T follicular helper cell (primary cell): ENCODE results near the gene PGAM4.
"Not testable (repeated sequence)": the region's sequence is repeated elsewhere in the genome, so short reads cannot be mapped to it uniquely, and the experiment has no call there.

Source experiments
- DNase-seq: peaks from one replicate; pipeline ENCODE4 v3.0.0-alpha.2; 2020; ENCODE audit warnings: low read depth
- total RNA-seq, 2 experiments: gene quantifications; one replicate each; lab custom pipeline; 2026; lab: John Stamatoyannopoulos, UW

PGAM4 gene
- total RNA-seq: 0.12 to 0.65 reads per million in 2 experiments

DNA sequence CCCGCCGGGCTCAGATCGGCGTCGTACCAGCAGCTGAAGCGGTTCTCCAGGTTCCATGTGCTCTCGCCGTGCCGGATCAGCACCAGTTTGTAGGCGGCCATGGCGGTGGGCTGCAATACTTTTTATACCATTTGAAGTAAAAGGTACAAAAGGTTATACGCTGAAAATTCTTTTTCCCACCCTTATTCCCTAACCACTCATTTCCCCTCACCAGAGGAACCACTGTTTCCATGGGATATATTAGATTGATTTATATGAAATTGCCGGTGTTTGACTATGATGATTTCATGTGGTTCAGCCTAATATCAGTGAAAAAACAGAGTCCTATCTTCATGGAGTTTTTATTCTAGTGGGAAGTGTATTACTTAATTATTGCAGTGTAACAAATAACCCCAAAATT, at the start of gene PGAM4:
Gene PGAM4, minus strand, starts transcription at position 101 of the 400 bp plus-strand sequence. Its CDS starts 0 bp downstream, at position 101.
- no peak for DNase-seq

DNA sequence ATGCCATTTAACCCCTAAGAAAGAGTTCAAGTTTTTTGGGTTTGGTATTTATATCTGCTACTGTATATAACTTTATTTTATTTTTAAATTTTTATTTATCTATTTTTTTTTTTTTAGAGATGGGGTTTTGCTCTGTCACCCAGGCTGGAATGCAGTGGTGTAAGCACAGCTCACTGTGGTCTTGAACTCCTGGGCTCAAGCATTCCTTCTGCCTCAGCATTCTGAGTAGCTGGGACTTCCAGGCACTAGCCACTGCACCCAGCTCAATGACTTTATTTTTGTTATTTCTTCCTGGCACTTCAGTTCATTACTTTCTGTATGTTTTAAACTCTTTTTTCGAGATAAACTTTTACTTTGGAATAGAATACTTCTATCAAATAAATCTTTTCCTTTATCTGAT, 42.4 kb upstream of the PGAM4 start:
- no peak for DNase-seq

DNA sequence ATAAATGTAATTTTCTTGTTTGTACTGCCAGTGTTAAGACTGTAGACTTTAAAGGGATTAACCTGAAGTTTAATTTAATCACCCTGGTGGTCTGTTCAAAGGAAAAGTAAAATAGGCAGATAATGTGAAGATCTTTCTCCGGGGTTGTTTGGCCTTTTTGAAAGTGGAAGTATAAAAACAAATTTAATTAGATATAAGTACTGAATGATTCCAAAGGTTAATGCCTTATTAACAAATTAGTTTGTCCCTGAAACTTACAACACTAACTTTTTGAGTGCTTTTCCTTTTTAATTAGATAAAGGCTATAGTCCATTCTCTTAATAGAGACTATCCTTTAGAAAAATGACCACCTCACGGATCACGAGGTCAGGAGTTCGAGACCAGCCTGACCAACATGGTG, 10.4 kb upstream of the PGAM4 start:
- DNase-seq: no peak

DNA sequence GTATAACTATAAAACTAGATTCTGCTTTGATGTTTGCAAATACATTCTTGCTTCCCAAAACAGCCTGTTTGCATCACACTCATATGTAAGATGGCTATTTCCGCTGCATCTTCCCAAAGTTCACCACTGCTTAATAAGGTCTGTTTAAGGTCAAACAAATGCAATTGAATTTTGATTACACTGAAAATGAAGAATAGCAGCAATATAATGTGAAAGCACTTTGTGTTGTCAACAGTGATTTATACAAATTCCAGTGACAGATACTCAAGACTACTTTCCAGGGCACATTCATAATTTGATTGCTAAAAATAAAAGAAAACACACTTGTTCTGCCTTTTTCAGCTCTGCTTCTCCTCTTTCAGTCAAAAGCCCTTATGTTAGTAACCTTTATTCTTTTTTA, 8.1 kb upstream of the PGAM4 start:
- DNase-seq: no peak

DNA sequence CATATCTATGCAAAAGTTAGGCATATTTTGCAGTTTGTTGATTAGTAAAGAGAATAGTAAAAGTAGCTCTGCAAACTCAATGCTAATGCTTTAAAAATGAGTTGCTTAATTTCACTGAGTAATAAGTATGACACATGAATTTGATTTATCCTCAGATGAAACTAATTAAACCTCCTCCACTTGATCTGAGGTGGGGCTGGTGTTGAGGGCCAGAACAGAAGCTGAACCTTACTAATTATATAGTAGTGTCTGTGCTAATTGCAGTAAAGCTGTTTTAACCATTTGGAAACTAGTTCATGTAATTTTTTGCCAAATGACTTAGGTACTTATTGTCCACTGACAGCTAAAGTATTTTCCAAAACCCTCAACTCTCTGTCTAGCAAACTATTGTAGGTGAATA, 7.7 kb upstream of the PGAM4 start:
- DNase-seq: no peak

DNA sequence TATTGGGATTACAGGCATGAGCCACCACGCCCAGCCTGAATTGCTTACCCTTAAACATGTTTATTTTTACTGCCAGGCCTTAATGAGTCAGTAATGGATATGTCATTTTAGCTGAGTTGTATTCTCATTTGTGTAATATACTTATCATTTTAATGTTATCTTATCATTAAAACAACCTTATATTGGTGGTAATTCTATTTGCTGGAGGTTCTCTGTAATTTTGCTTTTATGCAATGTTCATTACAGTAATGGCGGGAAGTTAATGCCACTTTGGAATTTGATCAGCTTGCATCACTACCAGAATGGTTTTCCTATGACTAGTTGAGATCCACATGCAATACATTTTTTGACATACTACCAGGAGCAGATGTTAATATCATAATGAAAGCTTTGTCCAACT, 6.3 kb upstream of the PGAM4 start:
- DNase-seq: no peak

DNA sequence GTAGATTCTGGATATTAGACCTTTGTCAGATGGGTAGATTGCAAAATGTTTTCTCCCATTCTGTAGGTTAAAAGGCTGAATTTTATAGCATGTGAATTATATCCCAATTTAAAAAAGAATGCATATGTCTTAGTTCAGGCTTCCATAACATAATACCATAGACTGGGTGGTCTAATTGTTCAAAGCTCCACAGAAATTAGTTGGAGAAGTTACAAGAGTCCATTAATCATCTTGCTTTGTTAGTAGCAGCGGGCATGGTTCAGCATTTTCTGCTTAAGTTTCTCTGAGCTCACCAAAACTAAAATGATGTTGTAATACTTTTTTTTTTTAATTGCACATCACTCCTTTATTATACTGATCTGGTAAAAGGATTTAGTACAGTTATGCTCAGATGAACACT, 1.8 kb downstream of the PGAM4 start:
- no peak for DNase-seq

DNA sequence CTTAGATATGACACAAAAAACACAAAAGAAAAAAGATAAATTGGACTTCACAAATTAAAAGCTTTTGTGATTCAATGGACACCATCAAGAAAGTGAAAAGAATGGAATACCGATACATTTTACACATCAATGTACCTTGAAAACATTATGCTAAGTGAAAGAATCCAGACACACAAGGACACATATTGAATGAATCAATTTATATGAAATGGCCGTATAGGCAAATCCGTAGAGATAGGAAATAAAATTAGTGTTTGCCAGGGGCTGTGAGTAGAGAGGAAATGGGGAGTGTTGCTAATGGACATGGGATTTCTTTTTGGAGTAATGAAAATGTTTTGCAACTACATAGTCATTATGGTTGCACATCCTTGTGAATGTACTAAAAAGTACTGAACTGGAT, 3.1 kb downstream of the PGAM4 start:
- no peak for DNase-seq

DNA sequence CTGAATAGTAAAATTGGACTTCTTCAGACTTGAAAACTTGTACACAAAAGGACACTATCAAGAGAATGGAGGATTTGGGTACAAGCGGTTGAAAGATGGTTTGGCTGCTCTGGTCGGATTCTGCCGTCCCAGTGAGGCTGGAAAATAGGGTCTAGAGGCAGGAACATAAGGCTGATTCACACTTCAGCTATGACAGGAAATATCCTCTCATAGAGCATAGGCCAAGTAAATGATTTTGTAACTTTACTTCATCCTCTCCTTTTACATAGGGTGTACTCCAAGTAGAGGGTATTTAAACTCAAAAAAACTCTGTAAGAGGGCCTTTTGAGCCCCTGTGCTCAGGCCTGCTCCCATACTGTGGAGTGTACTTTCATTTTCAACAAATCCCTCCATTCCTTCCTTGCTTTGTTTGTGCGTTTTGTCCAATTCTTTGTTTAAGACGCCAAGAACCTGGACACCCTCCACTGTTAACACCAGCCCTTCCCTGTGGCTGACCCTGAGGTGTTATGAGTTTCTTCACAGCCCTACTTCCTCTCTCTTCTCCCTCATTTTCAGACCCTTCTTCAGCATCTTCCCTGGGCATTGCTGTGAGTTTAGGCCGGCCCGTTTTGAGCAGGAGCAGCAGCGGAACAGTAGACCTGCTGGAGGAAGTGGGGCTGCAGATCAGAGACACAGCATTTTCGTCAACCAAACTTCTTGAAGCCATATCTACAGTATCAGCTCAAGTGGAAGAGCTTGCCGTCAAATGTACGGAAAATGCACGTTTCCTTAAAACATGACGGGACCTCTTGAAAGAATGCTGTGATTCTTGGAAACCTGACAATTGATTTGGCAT, 7.2 kb downstream of the PGAM4 start:
- no peak for DNase-seq

DNA sequence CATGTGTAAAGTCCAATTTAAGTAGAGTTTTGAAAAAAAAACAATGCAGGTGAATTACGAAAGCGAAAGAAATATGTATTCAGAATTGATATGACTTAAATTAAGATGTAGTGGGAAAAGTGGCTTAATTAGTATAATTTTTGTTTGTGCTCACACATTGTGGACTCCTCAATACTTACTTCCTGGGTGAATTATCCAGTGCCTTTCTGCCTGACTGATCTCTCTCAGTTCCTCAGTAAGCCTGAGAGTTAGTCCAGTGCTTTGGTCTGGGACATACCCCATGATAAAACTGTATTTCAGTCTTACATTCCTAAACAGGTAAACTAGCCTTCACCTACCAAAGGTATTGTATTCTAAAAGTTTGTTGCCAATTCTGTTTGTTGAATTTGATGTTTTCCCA, 8.4 kb downstream of the PGAM4 start:
- no peak for DNase-seq

DNA sequence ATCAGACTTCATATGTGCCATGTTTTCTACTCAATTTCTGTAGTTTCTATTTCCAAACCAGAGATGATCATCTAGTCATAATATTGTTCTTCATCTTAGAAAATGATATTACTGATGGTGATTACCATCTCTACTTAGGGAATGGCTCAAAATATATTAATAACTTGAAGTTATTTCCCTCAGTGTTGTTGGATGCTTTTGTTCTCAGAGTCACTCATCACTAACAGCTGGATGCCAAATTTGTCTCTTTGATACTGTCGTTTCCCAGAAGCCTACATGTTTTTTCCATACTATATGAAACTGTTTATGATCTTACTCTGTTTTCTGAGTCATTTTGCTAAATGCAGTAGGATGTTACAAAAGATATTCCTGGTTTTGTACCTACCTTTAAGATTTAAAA, 8.9 kb downstream of the PGAM4 start:
- no peak for DNase-seq

DNA sequence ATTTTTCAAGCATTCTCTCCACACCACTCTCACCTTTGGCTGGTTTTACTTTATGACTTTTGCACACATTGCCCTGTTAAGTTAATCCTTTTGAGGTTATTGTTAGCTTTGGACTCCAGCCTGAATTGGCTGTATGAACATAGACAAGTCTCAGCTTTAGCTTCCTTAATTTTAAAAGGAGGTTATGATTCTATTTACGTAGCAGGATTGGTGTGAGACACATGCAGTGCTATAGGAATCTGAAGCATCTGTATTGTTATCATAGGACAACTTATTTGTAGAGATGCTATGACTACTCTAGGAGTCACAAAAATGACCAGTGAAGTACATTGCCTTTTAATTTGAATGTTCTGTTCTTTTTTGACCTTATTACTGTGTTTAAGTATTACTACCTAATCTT, 15.7 kb downstream of the PGAM4 start:
- DNase-seq: no peak

DNA sequence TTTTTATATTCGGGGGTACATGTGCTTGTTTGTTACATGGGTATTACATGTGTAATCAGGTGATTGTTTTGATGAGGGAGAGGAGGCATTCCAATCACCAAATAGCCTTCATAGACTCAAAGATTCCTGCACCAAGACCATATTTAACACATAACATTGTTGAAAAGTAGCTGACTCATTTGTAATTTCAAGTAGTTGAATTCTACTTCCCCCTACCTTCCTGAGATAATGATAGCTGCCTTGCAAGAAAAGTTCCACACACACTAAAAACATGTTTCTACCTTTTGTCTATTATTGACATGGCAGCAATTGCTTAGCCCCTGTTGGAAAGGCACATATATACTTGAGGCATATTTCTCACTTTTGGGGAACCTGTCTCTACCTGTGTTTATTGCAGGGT, 16.1 kb downstream of the PGAM4 start:
- no peak for DNase-seq

DNA sequence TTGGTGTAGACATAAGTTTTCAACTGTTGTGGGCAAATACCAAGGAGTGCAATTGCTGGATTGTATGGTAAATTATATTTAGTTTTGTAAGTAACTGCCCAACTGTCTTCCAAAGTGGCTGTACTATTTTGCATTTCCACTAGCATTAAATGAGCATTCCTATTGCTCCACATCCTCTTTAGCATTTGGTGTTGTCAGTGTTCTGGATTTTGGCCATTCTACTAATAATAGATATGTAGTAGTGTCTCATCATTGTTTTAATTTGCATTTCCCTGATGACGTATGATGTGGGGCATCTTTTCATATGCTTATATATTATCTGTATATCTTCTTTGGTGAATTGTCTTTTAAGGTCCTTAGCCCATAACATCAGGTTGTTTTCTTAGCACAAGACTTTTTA, 17.3 kb downstream of the PGAM4 start:
- DNase-seq: no peak

DNA sequence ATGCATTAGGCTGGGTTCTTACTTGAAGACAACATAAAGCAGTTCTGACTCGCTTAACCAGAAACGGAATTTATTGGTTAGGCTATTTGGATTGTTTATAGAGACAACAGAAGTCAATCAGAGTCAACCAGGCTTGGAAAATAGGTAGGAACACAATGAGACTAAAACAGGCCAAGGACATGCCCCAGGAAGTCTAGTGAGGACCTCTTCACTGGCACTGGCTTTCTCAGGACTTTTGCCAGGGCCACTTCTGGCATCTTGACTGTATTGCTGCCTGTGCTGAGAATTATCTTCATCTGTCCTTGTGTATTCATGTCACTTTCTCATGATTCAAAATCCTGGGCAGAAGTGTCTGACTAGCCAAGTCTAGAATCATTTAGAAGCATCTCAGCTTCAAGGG, 19.6 kb downstream of the PGAM4 start:
- no peak for DNase-seq

DNA sequence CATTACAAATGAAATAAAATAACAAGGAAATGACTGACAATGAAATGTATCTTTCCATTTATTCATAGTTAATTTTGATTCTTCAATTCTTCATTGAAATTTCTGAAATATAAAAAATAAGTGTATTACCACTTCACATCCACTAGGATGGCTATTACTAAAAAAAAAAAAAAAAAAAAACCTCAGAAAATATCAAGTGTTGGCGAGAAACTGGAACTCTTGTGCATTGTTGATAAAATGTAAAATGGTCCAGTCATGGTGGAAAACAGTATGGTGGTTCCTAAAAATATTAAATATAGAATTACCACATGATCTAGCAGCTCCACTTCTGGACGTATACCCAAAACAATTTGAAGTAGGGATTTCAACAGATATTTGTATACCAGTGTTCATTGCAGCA, 22.9 kb downstream of the PGAM4 start:
- DNase-seq: no peak

DNA sequence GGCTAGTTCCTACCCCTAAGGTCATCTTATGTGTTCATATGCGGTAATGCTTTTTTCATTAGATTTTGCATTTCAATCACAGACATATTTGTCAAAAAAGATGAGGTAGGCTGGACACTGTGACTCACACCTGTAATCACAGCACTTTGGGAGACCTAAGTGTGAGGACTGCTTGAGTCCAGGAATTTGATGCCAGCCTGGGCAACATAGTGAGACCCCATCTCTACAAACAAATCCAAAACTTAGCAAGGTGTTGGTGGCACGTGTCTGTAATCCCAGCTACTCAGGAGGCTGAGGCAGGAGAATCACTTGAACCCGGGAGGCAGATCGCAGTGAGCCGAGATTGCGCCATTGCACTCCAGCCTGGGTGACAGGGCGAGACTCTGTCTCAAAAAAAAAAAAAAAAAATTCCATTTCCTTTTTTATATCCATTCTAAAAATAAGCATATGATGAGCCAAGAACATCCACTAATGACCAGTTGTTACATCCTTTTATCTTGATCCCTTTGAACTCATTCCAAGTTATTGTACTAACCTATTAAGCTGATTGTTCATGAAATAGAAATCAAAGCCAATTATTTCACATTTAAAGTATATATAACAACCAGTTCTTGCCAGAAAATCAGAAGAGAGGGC, 23.4 kb downstream of the PGAM4 start:
- no peak for DNase-seq

DNA sequence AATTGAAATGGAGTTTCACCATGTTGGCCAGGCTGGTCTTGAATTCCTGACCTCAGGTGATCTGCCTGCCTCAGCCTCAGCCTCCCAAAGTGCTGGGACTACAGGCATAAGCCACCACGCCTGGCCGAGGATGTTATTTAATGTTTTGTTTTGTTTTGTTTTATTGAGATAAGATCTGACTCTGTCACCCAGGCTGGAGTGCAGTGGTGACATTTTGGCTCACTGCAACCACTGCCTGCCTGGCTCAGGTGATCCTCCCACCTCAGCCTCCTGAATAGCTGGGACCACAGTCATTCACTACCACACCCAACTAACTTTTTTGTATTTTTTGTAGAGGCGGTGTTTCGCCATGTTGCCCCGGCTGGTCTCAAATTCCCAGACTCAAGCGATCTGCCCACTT, 24.4 kb downstream of the PGAM4 start:
- DNase-seq: not testable (repeated sequence)

DNA sequence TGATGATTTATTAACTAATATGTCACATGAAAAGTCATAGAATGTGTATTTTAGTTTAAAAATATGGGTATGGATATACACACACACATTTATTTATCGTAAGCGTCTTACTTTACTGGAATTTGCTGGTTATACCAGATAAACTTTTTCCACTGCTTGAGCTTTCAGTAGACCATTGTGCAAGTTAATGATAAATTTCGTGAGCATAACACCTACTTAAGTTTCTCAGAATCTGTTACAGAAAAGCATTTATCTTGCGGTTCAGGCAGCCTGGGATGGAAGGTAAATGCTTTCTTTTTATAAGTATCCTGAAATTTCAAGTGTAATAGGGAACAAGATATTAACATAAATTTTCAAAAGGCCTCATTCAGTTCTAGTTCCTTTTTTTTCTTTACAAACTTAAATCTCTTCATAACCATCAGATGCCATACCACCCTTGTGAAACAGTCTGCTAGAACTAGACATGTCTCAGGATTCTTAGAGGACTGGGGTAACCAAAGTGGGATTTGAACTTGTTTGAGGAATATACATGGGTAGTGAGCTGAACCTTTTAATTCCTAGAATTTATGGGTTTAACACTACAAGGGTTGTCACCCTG, 31.3 kb downstream of the PGAM4 start:
- no peak for DNase-seq

DNA sequence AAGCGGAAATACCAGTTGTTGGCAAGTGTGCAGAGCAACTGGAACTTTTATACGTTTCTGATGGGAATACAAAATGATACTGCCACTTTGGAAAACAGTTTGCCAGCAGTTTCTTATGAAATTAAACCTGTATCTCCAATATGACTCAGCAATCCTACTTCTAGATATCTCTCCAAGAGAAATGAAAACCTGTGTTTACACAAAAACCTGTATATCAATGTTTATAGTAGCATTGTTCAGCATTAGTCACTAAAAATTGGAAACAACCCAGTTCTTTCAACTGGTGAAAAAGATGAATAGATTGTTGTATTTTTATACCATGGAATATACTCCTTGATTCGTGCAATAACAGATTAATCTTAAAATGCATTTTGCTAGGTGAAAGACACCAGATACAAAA, 32.1 kb downstream of the PGAM4 start:
- DNase-seq: no peak

DNA sequence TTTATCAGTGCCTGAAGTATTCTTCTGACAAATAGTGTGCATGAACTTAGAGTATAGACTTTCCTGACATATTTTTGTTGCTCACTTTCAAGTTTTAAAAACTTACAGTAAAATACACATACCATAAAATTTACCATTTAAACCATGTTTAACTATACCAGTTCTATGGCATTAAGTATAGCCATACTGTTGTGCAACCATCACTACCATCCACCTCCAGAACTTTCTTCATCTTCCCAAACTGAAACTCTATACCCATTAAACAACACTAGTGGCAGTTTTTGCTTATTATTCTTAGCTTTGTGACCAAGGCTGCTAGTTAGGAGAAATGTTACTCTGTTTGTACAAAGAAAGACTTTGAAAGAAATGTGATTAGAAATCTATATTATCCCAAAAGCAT, 33.1 kb downstream of the PGAM4 start:
- DNase-seq: no peak

DNA sequence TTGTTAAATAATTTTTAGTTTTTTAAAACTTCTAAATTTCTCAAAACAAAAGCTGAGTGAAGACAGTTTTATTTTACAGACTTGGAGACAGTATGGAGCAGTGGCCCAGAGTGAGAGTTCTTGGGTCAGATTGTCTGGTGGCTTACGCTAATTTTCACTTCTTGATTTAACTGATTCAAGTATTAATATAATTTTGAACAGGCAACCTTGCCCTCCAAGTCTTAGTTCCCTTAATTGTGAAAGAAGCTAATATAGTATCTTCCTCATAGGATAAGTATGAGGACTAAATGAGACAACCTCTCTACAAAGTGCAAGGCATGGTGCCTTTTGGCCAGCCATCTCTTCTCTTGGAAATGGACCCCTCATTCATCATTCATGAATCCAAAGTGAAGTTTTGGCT, 33.6 kb downstream of the PGAM4 start:
- DNase-seq: no peak

DNA sequence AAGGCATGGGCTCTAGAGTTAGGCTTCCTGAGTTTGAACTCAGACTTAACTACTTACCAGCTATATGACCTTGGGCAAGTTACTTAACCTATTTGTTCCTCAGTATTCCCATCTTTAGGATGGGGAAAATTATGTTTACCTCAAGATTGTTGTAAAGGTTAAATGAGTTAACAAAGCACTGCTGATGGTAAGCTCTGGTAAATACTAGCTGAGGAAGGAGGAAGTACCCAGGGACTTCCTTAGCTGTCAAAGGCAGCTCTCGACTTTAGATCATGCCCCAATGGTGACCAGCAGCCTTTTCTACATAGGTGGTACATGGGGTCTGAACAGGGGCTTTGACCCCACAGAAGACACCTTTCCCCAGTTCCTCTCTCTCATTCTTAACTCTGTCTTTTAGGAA, 38.9 kb downstream of the PGAM4 start:
- no peak for DNase-seq
